Mucosa of descending colon (tissue), 3 donors: Measurements from ENCODE around the gene TGFA. TPM values are rescaled to one million over a fixed set of nuclear protein-coding genes. Genes with fewer than 3 reads are reported as not detected.
A peak's percentile ranks its signal among the peaks of the same experiment; 100 is the strongest.

Experiments used
- ATAC-seq: fragments of 200-7000 bp; cut with Tn5 transposase; one replicate; pipeline ENCODE4 v1.9.1; 2020; ENCODE audit warnings: mild to moderate bottlenecking, moderate library complexity
- DNase-seq, 3 donors: peaks; one replicate each; pipeline ENCODE4 v3.0.0-alpha.2; 2020
- H3K36me3 ChIP-seq: fragments of 200-600 bp; one replicate; pipeline ENCODE4 v1.8.0; 2021; ENCODE audit warnings: low read depth, mild to moderate bottlenecking
- H3K4me1 ChIP-seq: fragments of 200-600 bp; one replicate; pipeline ENCODE4 v1.8.0; 2021; ENCODE audit warnings: low read depth, mild to moderate bottlenecking
- H3K4me3 ChIP-seq: fragments of 200-600 bp; one replicate; pipeline ENCODE4 v1.8.0; 2021; ENCODE audit warnings: mild to moderate bottlenecking
- H3K9me3 ChIP-seq: fragments of 200-600 bp; one replicate; pipeline ENCODE4 v1.8.0; 2021; ENCODE audit warnings: mild to moderate bottlenecking
- CTCF ChIP-seq: fragments of 200-600 bp; IDR thresholded peaks from one replicate; pipeline ENCODE4 v1.8.0; 2022; ENCODE audit warnings: antibody characterized with exemption, mild to moderate bottlenecking
- intact Hi-C, 2 donors: fragments of 100-400 bp; cut with DNase I in 1 of 2; cut with micrococcal nuclease in 1 of 2; formaldehyde crosslinking; loops; one replicate each; pipeline versions ENCODE4 v1.11.0 to v1.11.1; 2022; cut with DNase I, micrococcal nuclease
- total RNA-seq, 3 donors: library from RNA; stranded (reverse); fragmentation: NEBNext Ultra II Directional in 2 of 3; extraction: Animal tissue kit (Norgen Biotek cat#: 25700) in 2 of 3; gene quantifications; one replicate each; pipeline versions ENCODE4 v1.2.1 to v1.2.4, GENCODE V29; 2021 to 2023
- donor health status: DM: no; HTN: no; CAD: no; lungs with moderate emphysema.
- donor health status: DM: no; HTN: no; CAD: no.
- donor health status: DM: no; HTN: yes; CAD: no.

Gene TGFA
- total RNA-seq, 3 donors from 2014 or later, result 13.5 to 33.5 (median 24.7) TPM

GRCh38 chr2:70473101-70473722, 80.4 kb downstream of the TGFA start:
- DNase-seq, result no peak
- no peak for TF ChIP-seq CTCF
- no peak for ATAC-seq
- Histone ChIP-seq H3K36me3 (no peaks in the 10 kb centered on the region), H3K4me3 (no peak overlapping the region), H3K4me1 (no peaks in the 10 kb centered on the region), H3K9me3 (no peaks in the 10 kb centered on the region)
- intact Hi-C loops, result no loop called here

GRCh38 chr2:70472221-70472890, 81.3 kb downstream of the TGFA start:
- Histone ChIP-seq H3K4me3 (no peak overlapping the region), H3K36me3 (no peaks in the 10 kb centered on the region), H3K9me3 (no peaks in the 10 kb centered on the region), H3K4me1 (no peaks in the 10 kb centered on the region)
- intact Hi-C loops, result no loop called here
- DNase-seq, result no peak
- TF ChIP-seq CTCF, result no peak
- no peak for ATAC-seq

- ATAC-seq (peak; percentile 26), DNase-seq (no peak)
- no peaks in the 10 kb centered on the region for H3K4me1 ChIP-seq
- no peak for TF ChIP-seq CTCF
- no peak overlapping the region for H3K4me3 ChIP-seq
- intact Hi-C loops, result no loop called here
- H3K36me3 ChIP-seq, result no peaks in the 10 kb centered on the region
- no peaks in the 10 kb centered on the region for H3K9me3 ChIP-seq
Observed at GRCh38 chr2:70471129-70471528, 82.5 kb downstream of the TGFA start.

GRCh38 chr2:70469961-70470360, 83.7 kb downstream of the TGFA start:
- no peaks in the 10 kb centered on the region for H3K9me3 ChIP-seq
- ATAC-seq (no peak), DNase-seq (no peak)
- TF ChIP-seq CTCF, result no peak
- no peak overlapping the region for H3K4me3 ChIP-seq
- intact Hi-C loops, result no loop called here
- no peaks in the 10 kb centered on the region for H3K4me1 ChIP-seq
- no peaks in the 10 kb centered on the region for H3K36me3 ChIP-seq

- intact Hi-C loops, result no loop called here
- no peak for ATAC-seq
- H3K4me3 ChIP-seq, result no peak overlapping the region
Observed at GRCh38 chr2:70469435-70469834, 84.2 kb downstream of the TGFA start.

More at GRCh38 chr2:70469435-70469834, 84.2 kb downstream of the TGFA start:
- TF ChIP-seq CTCF, result no peak
- Histone ChIP-seq H3K36me3 (no peaks in the 10 kb centered on the region), H3K4me1 (no peaks in the 10 kb centered on the region), H3K9me3 (no peaks in the 10 kb centered on the region)
- no peak for DNase-seq
